Measurements from ENCODE around the gene CNRIP1.

CNRIP1 gene

GRCh38 chr2:68359889-68360288, 40.1 kb upstream of the CNRIP1 start:
- TF ChIP-seq EGR1 (IDR thresholded peaks at IDR 0.05) (no peak), REST (IDR thresholded peaks at IDR 0.05; ENCODE audit: low read depth) (no peak), TCF12 (IDR thresholded peaks at IDR 0.05; ENCODE audit: low read depth) (no peak), ZBTB7A (IDR thresholded peaks at IDR 0.05; ENCODE audit: low read depth) (no peak), NFIC (IDR thresholded peaks at IDR 0.05) (no peak), CEBPB (IDR thresholded peaks at IDR 0.05) (no peak), TEAD4 (IDR thresholded peaks at IDR 0.05) (no peak), FOXM1 (IDR thresholded peaks at IDR 0.05; ENCODE audit: borderline replicate concordance, low read depth) (no peak), EP300 (IDR thresholded peaks at IDR 0.05; ENCODE audit: borderline replicate concordance) (no peak), RAD21 (IDR thresholded peaks at IDR 0.05; ENCODE audit: low read depth) (no peak), CREB1 (IDR thresholded peaks at IDR 0.05; ENCODE audit: low read depth) (no peak), TAF1 (IDR thresholded peaks at IDR 0.05; ENCODE audit: low read depth) (no peak)
- TF ChIP-seq, protein P1, sequence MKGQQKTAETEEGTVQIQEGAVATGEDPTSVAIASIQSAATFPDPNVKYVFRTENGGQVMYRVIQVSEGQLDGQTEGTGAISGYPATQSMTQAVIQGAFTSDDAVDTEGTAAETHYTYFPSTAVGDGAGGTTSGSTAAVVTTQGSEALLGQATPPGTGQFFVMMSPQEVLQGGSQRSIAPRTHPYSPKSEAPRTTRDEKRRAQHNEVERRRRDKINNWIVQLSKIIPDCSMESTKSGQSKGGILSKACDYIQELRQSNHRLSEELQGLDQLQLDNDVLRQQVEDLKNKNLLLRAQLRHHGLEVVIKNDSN (IDR thresholded peaks at IDR 0.05): no peak

- TF ChIP-seq RAD21 (IDR thresholded peaks at IDR 0.05; ENCODE audit: low read depth): peak; percentile 72
- TF ChIP-seq NFIC (IDR thresholded peaks at IDR 0.05): no peak
Measured at GRCh38 chr2:68357605-68358337, 38.0 kb upstream of the CNRIP1 start.

DNA sequence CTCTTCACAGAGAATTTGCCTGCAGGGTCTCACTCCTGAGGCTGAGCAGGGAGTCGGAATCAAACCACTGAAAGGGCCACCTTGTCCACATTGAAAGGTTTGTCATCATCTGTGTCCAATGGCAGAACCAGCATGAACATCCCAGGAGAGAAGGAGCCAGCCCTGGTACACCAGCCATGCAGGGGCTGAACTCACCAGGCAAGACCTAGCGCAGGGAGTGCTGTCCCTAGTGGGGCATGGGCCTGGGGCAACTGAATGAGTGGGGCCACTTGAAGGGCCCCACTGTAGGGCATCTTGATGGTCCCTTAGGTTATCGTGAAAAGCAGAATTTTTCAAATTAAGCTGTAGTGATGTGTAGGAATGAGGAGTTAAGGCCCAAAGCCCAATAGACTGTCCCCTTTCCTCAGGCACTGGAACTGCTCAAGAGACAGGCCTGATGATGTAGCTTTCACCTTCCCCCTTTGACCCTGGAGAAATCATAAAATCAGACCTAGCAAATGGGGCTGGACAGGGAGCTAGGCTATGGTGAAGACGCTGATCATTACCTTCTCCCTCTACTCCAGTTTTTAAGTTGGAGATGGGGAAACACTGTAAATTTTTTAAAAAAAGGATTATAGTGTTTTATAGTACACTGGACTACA, 37.0 kb upstream of the CNRIP1 start:
- no peak for TF ChIP-seq CREB1 (IDR thresholded peaks at IDR 0.05; ENCODE audit: low read depth)
- TF ChIP-seq, protein P1 (IDR thresholded peaks at IDR 0.05): no peak
- TF ChIP-seq EP300 (IDR thresholded peaks at IDR 0.05; ENCODE audit: borderline replicate concordance): no peak
- TF ChIP-seq CEBPB (IDR thresholded peaks at IDR 0.05): no peak
- no peak for TF ChIP-seq FOXM1 (IDR thresholded peaks at IDR 0.05; ENCODE audit: borderline replicate concordance, low read depth)
- no peak for TF ChIP-seq ZBTB7A (IDR thresholded peaks at IDR 0.05; ENCODE audit: low read depth)
- no peak for TF ChIP-seq RAD21 (IDR thresholded peaks at IDR 0.05; ENCODE audit: low read depth)
- TF ChIP-seq MAX (IDR thresholded peaks at IDR 0.05): no peak
- no peak for TF ChIP-seq REST (IDR thresholded peaks at IDR 0.05; ENCODE audit: low read depth)
- TF ChIP-seq NFIC (IDR thresholded peaks at IDR 0.05): no peak
- TF ChIP-seq EGR1 (IDR thresholded peaks at IDR 0.05): no peak
- no peak for TF ChIP-seq TCF12 (IDR thresholded peaks at IDR 0.05; ENCODE audit: low read depth)

GRCh38 chr2:68352651-68353391, 33.1 kb upstream of the CNRIP1 start:
- no peak for TF ChIP-seq RAD21 (IDR thresholded peaks at IDR 0.05; ENCODE audit: low read depth)

DNA sequence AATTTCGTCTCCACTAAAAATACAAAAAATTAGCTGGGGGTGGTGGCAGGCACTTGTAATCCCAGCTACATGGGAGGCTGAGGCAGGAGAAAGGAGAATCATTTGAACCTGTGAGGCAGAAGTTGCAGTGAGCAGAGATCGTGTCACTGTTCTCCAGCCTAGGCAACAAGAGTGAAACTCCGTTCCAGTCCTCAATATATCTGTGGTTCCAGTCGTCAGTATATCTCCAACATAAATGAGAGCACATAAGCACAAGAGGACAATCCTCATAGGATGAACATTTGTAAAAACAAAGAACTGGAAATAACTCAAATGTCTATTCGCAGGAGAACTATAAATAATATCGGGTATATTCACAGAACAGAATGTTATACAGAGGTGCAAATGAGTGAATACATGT, 32.2 kb upstream of the CNRIP1 start:
- TF ChIP-seq ZBTB7A (IDR thresholded peaks at IDR 0.05; ENCODE audit: low read depth) (no peak), YY1 (IDR thresholded peaks at IDR 0.05; ENCODE audit: low read depth) (no peak)

GRCh38 chr2:68345129-68345875, 25.6 kb upstream of the CNRIP1 start:
- no peak for TF ChIP-seq FOXM1 (IDR thresholded peaks at IDR 0.05; ENCODE audit: borderline replicate concordance, low read depth)
- no peak for TF ChIP-seq TAF1 (IDR thresholded peaks at IDR 0.05; ENCODE audit: low read depth)
- TF ChIP-seq TCF12 (IDR thresholded peaks at IDR 0.05; ENCODE audit: low read depth): no peak
- TF ChIP-seq, protein P1 (IDR thresholded peaks at IDR 0.05): no peak
- no peak for TF ChIP-seq EGR1 (IDR thresholded peaks at IDR 0.05)
- TF ChIP-seq CEBPB (IDR thresholded peaks at IDR 0.05): no peak
- no peak for TF ChIP-seq TEAD4 (IDR thresholded peaks at IDR 0.05)
- TF ChIP-seq REST (IDR thresholded peaks at IDR 0.05; ENCODE audit: low read depth): no peak
- no peak for TF ChIP-seq RAD21 (IDR thresholded peaks at IDR 0.05; ENCODE audit: low read depth)
- no peak for TF ChIP-seq MAX (IDR thresholded peaks at IDR 0.05)
